GM12892 (cell line): Measurements from ENCODE around the gene SCGB2B2.

Source experiments
- POLR2A ChIP-seq: IDR thresholded peaks from 2 replicates; pipeline ENCODE4 v1.6.1; 2011; ENCODE audit warnings: low read depth, low read length, control low read depth
- POLR2AphosphoS5 ChIP-seq: IDR thresholded peaks from 2 replicates; pipeline ENCODE4 v1.6.1; 2011; ENCODE audit warnings: low read depth, low read length, control low read depth

DNA sequence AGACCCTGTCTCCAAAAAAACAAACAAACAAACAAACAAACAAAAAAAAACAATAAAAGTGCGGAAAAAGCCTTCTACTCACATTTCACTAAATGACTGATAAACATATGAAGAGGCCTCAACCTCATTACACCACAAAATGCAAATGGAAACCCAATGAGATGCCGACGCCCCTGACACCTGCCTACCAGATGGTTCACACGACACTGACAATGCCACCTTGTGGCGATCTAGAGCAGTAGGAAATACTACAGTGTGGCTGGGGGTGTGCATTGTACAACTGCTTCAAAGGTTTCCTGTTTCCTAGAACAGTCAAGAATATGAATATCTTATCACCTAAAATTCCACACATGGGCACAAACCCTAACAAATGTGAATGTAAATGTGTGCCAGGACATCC, 14.0 kb downstream of the SCGB2B2 start:
- TF ChIP-seq POLR2AphosphoS5 (no peak), POLR2A (no peak)
